Astrocyte (in vitro differentiated cells and primary cell): ENCODE data around the gene CLEC16A.

Experiments
- CTCF ChIP-seq: IDR thresholded peaks from 2 replicates; pipeline ENCODE4 v1.5.1; 2011; ENCODE audit warnings: low read depth, mild to moderate bottlenecking, inconsistent platforms, low read length, moderate library complexity; ENCODE audit not compliant: insufficient read depth
- EZH2 ChIP-seq: IDR thresholded peaks from 2 replicates; pipeline ENCODE4 v1.6.1; 2012; ENCODE audit warnings: mild to moderate bottlenecking, low read length, inconsistent platforms; ENCODE audit not compliant: insufficient read depth

GRCh38 chr16:11106726-11107125 is 162.4 kb downstream of the CLEC16A start:
- TF ChIP-seq EZH2 (no peak), CTCF (no peak)
